Stimulated activated naive CD4-positive, alpha-beta T cell treated with Interleukin-2 at 50 U/mL for 16 hours (primary cell): ENCODE results near the gene CDKAL1.
"Not testable (repeated sequence)": the region's sequence is repeated elsewhere in the genome, so short reads cannot be mapped to it uniquely, and the experiment has no call there.

Experiments used
- DNase-seq: peaks from one replicate; lab custom pipeline; 2025; lab: John Stamatoyannopoulos, UW

Gene CDKAL1

GRCh38 chr6:21180800-21181337 is 646.6 kb downstream of the CDKAL1 start:
- DNase-seq = no peak

- DNase-seq = no peak
These were observed 647.6 kb downstream of the CDKAL1 start for GRCh38 chr6:21181866-21182265.

- DNase-seq = no peak
These were observed 648.3 kb downstream of the CDKAL1 start for GRCh38 chr6:21182589-21182988.

GRCh38 chr6:21185861-21186478 is 651.7 kb downstream of the CDKAL1 start:
- no peak for DNase-seq

- DNase-seq = no peak
These were observed 652.3 kb downstream of the CDKAL1 start for GRCh38 chr6:21186479-21187055.

- DNase-seq = no peak
These were observed 653.2 kb downstream of the CDKAL1 start for GRCh38 chr6:21187485-21187884.

- no peak for DNase-seq
These were observed 654.4 kb downstream of the CDKAL1 start for GRCh38 chr6:21188505-21189223.

- DNase-seq = no peak
These were observed 655.5 kb downstream of the CDKAL1 start for GRCh38 chr6:21189759-21190158.

GRCh38 chr6:21190701-21191100 is 656.4 kb downstream of the CDKAL1 start:
- DNase-seq = no peak

GRCh38 chr6:21193790-21194475 is 659.7 kb downstream of the CDKAL1 start:
- no peak for DNase-seq

GRCh38 chr6:21195301-21195700 is 661.0 kb downstream of the CDKAL1 start:
- DNase-seq = not testable (repeated sequence)

GRCh38 chr6:21198032-21198640 is 663.9 kb downstream of the CDKAL1 start:
- no peak for DNase-seq

GRCh38 chr6:21199262-21199661 is 665.0 kb downstream of the CDKAL1 start:
- no peak for DNase-seq

- DNase-seq = no peak
These were observed 666.0 kb downstream of the CDKAL1 start for GRCh38 chr6:21200134-21200870.

GRCh38 chr6:21201187-21201586 is 666.9 kb downstream of the CDKAL1 start:
- no peak for DNase-seq

GRCh38 chr6:21201637-21202350 is 667.5 kb downstream of the CDKAL1 start:
- no peak for DNase-seq

GRCh38 chr6:21202521-21202920 is 668.3 kb downstream of the CDKAL1 start:
- no peak for DNase-seq

- DNase-seq = no peak
These were observed 670.7 kb downstream of the CDKAL1 start for GRCh38 chr6:21204951-21205350.

- no peak for DNase-seq
These were observed 674.0 kb downstream of the CDKAL1 start for GRCh38 chr6:21208081-21208795.

GRCh38 chr6:21208796-21209186 is 674.5 kb downstream of the CDKAL1 start:
- DNase-seq = no peak
